K562 (cell line): ENCODE results near the gene MLLT3. TPM values are rescaled to one million over a fixed set of nuclear protein-coding genes. Genes with fewer than 3 reads are reported as not detected.

Source experiments
- ATAC-seq: fragments of 200-7000 bp; cut with Tn5 transposase; 3 replicates; pipeline ENCODE4 v1.9.1; 2020; ENCODE audit warnings: moderate library complexity
- BruUV-seq: library from RNA; stranded (reverse); fragments of 400-500 nt; replicated peaks from 2 replicates; lab custom pipeline; 2021; lab: Mats Ljungman, UMichigan
- CTCF ChIA-PET: fragments of 300-600 bp; formaldehyde crosslinking; extraction: SDS; loops from one replicate; lab custom pipeline; 2021; ENCODE audit warnings: low intra/inter-chr PET ratio; lab: Yijun Ruan, JAX
- POLR2A ChIA-PET: fragments of 300-600, 350-650 bp; sonication (Branson Sonifier 250); formaldehyde crosslinking; extraction: SDS; loops from one replicate; lab custom pipeline; 2021; ENCODE audit warnings: antibody characterized with exemption, inconsistent platforms; lab: Yijun Ruan, JAX
- DNase-seq, 4 experiments: peaks; one replicate each; pipeline versions ENCODE4 v3.0.0 to v3.0.0-alpha.2; 2011 to 2018; ENCODE audit warnings: low spot score in 3 of 4, mixed read lengths in 3 of 4; ENCODE audit errors: extremely low read depth in 1 of 4
- FAIRE-seq: peaks from 2 replicates; lab custom pipeline; 2011; peaks lifted over from hg19 to GRCh38; lab: Jason Lieb, UNC
- H2AFZ ChIP-seq: 2 replicates; pipeline ENCODE4 v1.6.0; 2011; ENCODE audit warnings: low read depth, low read length, control low read depth, inconsistent platforms
- H3K27ac ChIP-seq: fragments of 200-600 bp; 3 replicates; pipeline ENCODE4 v1.8.0; 2011; ENCODE audit warnings: low read depth, mild to moderate bottlenecking, control low read depth, inconsistent platforms, low read length, moderate library complexity, mixed read lengths; ENCODE audit errors: extremely low read depth
- H3K27me3 ChIP-seq, 2 experiments: fragments of 300-600 bp in 1 of 2; 2 replicates in 1 of 2; 3 replicates in 1 of 2; pipeline versions ENCODE4 v1.6.0 to v1.8.0; 2011; ENCODE audit warnings: inconsistent platforms in 2 of 2, low read length in 2 of 2, mild to moderate bottlenecking in 1 of 2, mixed read lengths in 1 of 2, moderate library complexity in 1 of 2; ENCODE audit not compliant: control insufficient read depth in 2 of 2, insufficient read depth in 2 of 2
- H3K36me3 ChIP-seq: fragments of 300-600 bp; 3 replicates; pipeline ENCODE4 v1.8.0; 2011; ENCODE audit warnings: mild to moderate bottlenecking, low read length, inconsistent platforms; ENCODE audit not compliant: control insufficient read depth, insufficient read depth
- H3K4me1 ChIP-seq, 2 experiments: fragments of 200-600 bp in 1 of 2; replicated peaks in 1 of 2; 2 replicates in 1 of 2; 3 replicates in 1 of 2; pipeline versions ENCODE4 v1.5.1 to v1.8.0; 2011; ENCODE audit warnings: inconsistent platforms in 2 of 2, low read length in 2 of 2, mild to moderate bottlenecking in 1 of 2, mixed read lengths in 1 of 2, moderate library complexity in 1 of 2; ENCODE audit not compliant: control insufficient read depth in 2 of 2, insufficient read depth in 2 of 2
- H3K4me2 ChIP-seq: 2 replicates; pipeline ENCODE4 v1.6.1; 2011; ENCODE audit warnings: low read length, control low read depth, inconsistent platforms, mixed read lengths; ENCODE audit not compliant: insufficient read depth
- H3K4me3 ChIP-seq: fragments of 200-600 bp; sonication (generic), shearing (Covaris generic); 2 replicates; pipeline ENCODE4 v1.5.1; 2016; ENCODE audit warnings: control low read depth, inconsistent platforms
- H3K79me2 ChIP-seq: fragments of 200-600 bp; 3 replicates; pipeline ENCODE4 v1.8.0; 2011; ENCODE audit warnings: low read length, inconsistent platforms; ENCODE audit not compliant: control insufficient read depth, insufficient read depth
- H3K9ac ChIP-seq, 2 experiments: 2 replicates each; pipeline versions ENCODE4 v1.6.0 to v1.6.1; 2011; ENCODE audit warnings: low read depth in 2 of 2, low read length in 2 of 2, control low read depth in 1 of 2, inconsistent platforms in 1 of 2, mild to moderate bottlenecking in 1 of 2, mixed read lengths in 1 of 2; ENCODE audit not compliant: insufficient read depth in 1 of 2
- H3K9me1 ChIP-seq: one replicate; pipeline ENCODE4 v1.6.0; 2011; ENCODE audit warnings: inconsistent platforms, mild to moderate bottlenecking, low read length, moderate library complexity; ENCODE audit not compliant: control insufficient read depth, insufficient read depth
- H3K9me3 ChIP-seq: replicated peaks from 2 replicates; pipeline ENCODE4 v1.5.1; 2011; ENCODE audit warnings: low read depth, low read length, inconsistent platforms; ENCODE audit not compliant: control insufficient read depth, insufficient read depth
- H4K20me1 ChIP-seq: replicated peaks from 2 replicates; pipeline ENCODE4 v1.6.1; 2011; ENCODE audit warnings: low read length, inconsistent platforms, mixed read lengths; ENCODE audit not compliant: control insufficient read depth, insufficient read depth
- ARHGAP35 ChIP-seq: fragments of 450-650 bp; IDR thresholded peaks from 2 replicates; pipeline ENCODE4 v1.6.1; 2018; ENCODE audit not compliant: partially characterized antibody
- CCNT2 ChIP-seq: IDR thresholded peaks from 2 replicates; pipeline ENCODE4 v1.6.1; 2011; ENCODE audit warnings: borderline replicate concordance, low read depth, mild to moderate bottlenecking, moderate library complexity, mixed read lengths, low read length; ENCODE audit not compliant: insufficient read length; ENCODE audit errors: extremely low read depth
- ETV6 ChIP-seq, 3 experiments: fragments of 150-350 bp in 1 of 3; sonication (generic) in 1 of 3; formaldehyde crosslinking in 1 of 3; IDR thresholded peaks; 2 replicates each; pipeline versions ENCODE4 v1.6.1 to v1.8.0; 2014 to 2022; ENCODE audit warnings: borderline replicate concordance in 2 of 3, low read depth in 2 of 3, antibody characterized with exemption in 1 of 3, low read length in 1 of 3, mild to moderate bottlenecking in 1 of 3, missing genetic modification reagents in 1 of 3
- FOXP1 ChIP-seq: sonication (generic); formaldehyde crosslinking; IDR thresholded peaks from 2 replicates; pipeline ENCODE4 v1.8.0; 2022; ENCODE audit warnings: mild to moderate bottlenecking, missing genetic modification reagents
- HIVEP1 ChIP-seq: fragments of 250-450 bp; sonication (Bioruptor Pico); IDR thresholded peaks from 2 replicates; pipeline ENCODE4 v1.4.0; 2020; ENCODE audit warnings: mild to moderate bottlenecking
- RBBP5 ChIP-seq: fragments of 200-600 bp; sonication (generic); IDR thresholded peaks from 2 replicates; pipeline ENCODE4 v1.6.1; 2012; ENCODE audit warnings: borderline replicate concordance, mild to moderate bottlenecking, low read length, control low read depth, inconsistent platforms; ENCODE audit not compliant: insufficient read depth, poor library complexity, severe bottlenecking
- SAFB ChIP-seq: fragments of 200-400 bp; formaldehyde crosslinking; IDR thresholded peaks from 2 replicates; pipeline ENCODE4 v1.6.1; 2017; ENCODE audit warnings: low read depth, low read length, borderline replicate concordance
- TEAD4 ChIP-seq, 2 experiments: sonication (generic) in 1 of 2; formaldehyde crosslinking in 1 of 2; IDR thresholded peaks; 2 replicates each; pipeline versions ENCODE4 v1.6.1 to v1.8.0; 2012 to 2022; ENCODE audit warnings: borderline replicate concordance in 1 of 2, inconsistent platforms in 1 of 2, low read length in 1 of 2, mild to moderate bottlenecking in 1 of 2, missing genetic modification reagents in 1 of 2
- ZNF347 ChIP-seq: fragments of 450-650 bp; formaldehyde crosslinking; IDR thresholded peaks from 2 replicates; pipeline ENCODE4 v1.4.0; 2020; ENCODE audit warnings: low read depth, mild to moderate bottlenecking, moderate library complexity
- WGBS: fragments of 100-300 bp; shearing (Covaris generic); methylation state at CpG from one replicate; pipeline ENCODE4 v1.1.6; 2016; ENCODE audit warnings: low coverage, mixed read lengths; ENCODE audit not compliant: insufficient coverage; ENCODE audit errors: missing lambda C conversion rate; 5-methylcytosine and 5-hydroxymethylcytosine counted together
- in situ Hi-C: fragments of 300-500 bp; cut with MboI; formaldehyde crosslinking; loops from 4 replicates; pipeline ENCODE4 v1.15.0; 2018; ENCODE audit warnings: inconsistent platforms, mixed read lengths
- intact Hi-C: fragments of 100-400 bp; cut with micrococcal nuclease; formaldehyde crosslinking; loops from 2 replicates; pipeline ENCODE4 v1.14.2; 2022
- polyA plus RNA-seq, 8 experiments: library from polyadenylated mRNA; depleted of rRNA in 4 of 8; stranded (reverse) in 5 of 8; unstranded in 3 of 8; fragments of >200 nt; fragmentation: Nextera tagmentation in 2 of 8; fragmentation: Illumina TruSeq in 1 of 8; extraction: Ambion mirVana in 2 of 8; extraction: Trizol in 1 of 8; gene quantifications; 2 replicates each; pipeline versions ENCODE4 v1.2.1 to v1.2.3, GENCODE V29; 2011 to 2014; ENCODE audit warnings: inconsistent platforms in 1 of 8, missing spikeins in 1 of 8
- total RNA-seq, 7 experiments: library from RNA; depleted of rRNA in 6 of 7; stranded (reverse); fragments of >200 nt in 6 of 7; fragmentation: Illumina TruSeq in 2 of 7; extraction: Trizol in 2 of 7; gene quantifications; 2 replicates each; pipeline versions ENCODE4 v1.2.1 to v1.2.3, GENCODE V29; 2011 to 2021; ENCODE audit warnings: low replicate concordance in 1 of 7
- TF ChIP-seq, protein P1 (sequence below): sonication (generic); formaldehyde crosslinking; IDR thresholded peaks from 2 replicates; pipeline ENCODE4 v1.8.0; 2022; ENCODE audit warnings: mild to moderate bottlenecking, missing genetic modification reagents, borderline replicate concordance
- TF ChIP-seq, protein P2 (sequence below): sonication (generic); formaldehyde crosslinking; IDR thresholded peaks from 2 replicates; pipeline ENCODE4 v1.8.0; 2022; ENCODE audit warnings: missing genetic modification reagents, mild to moderate bottlenecking, borderline replicate concordance
- TF ChIP-seq, protein P3 (sequence below): fragments of 450-650 bp; conservative IDR thresholded peaks from 2 replicates; pipeline ENCODE4 v1.6.1; 2016; ENCODE audit warnings: missing genetic modification characterization, low read depth, mild to moderate bottlenecking, missing compliant biosample characterization, moderate library complexity

Gene MLLT3
- total and polyA plus RNA-seq, 9 of the 15 experiments (the other 6 are each of a cell fraction or from before 2014, with no cell fraction given), result 0.07 to 0.42 (median 0.22) TPM; not detected in 4

DNA sequence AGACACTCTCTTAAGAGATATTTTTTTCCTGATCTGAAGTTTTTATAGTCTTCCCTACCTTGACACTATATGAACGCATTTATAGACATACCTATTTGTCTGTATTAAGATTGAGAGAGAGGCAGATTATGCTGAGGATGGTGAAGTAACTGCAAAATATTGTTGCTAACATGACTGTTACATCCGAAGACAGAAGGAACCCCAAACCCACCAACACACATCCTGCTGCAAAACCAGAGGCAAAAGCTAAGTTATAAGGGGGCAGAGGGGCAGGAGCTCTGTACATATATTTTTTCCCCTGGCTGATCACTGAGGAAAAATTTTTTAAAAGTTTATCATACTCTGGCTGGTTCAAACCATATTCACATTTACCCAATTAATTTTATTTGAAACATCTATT lies 279.0 kb downstream of the MLLT3 start (continued):
- no peak for TF ChIP-seq RBBP5
- no peak for TF ChIP-seq TEAD4 (IDR thresholded peaks at IDR 0.05; ENCODE audit: low read length)
- no peak for TF ChIP-seq TEAD4 (CRISPR knock-in tag; IDR thresholded peaks at IDR 0.05; ENCODE audit: borderline replicate concordance)
- TF ChIP-seq, protein P1, sequence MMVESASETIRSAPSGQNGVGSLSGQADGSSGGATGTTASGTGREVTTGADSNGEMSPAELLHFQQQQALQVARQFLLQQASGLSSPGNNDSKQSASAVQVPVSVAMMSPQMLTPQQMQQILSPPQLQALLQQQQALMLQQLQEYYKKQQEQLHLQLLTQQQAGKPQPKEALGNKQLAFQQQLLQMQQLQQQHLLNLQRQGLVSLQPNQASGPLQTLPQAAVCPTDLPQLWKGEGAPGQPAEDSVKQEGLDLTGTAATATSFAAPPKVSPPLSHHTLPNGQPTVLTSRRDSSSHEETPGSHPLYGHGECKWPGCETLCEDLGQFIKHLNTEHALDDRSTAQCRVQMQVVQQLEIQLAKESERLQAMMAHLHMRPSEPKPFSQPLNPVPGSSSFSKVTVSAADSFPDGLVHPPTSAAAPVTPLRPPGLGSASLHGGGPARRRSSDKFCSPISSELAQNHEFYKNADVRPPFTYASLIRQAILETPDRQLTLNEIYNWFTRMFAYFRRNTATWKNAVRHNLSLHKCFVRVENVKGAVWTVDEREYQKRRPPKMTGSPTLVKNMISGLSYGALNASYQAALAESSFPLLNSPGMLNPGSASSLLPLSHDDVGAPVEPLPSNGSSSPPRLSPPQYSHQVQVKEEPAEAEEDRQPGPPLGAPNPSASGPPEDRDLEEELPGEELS (CRISPR knock-in tag), result no peak

DNA sequence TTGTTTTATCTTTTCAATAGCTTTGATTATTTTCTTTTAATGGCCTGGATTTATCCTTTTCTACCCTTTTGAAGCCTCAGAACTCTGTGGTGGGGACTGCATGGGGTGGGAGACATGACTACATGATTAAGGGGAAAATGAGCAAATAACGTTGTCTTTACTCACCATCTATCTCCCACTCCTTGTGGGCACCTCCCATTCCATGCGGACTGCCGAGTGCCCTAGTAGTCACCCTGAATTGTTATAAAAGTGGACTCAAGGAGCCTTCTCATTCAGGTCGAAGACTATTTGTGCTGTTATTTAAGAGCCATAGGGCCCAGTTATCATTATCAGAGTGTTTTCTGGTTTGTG lies 281.8 kb downstream of the MLLT3 start:
- no peak overlapping the region for H3K4me3 ChIP-seq
- intact Hi-C loops, result no loop called here
- no peaks in the 10 kb centered on the region for H3K27me3 ChIP-seq
- no peaks in the 10 kb centered on the region for H4K20me1 ChIP-seq
- no peaks in the 10 kb centered on the region for H3K36me3 ChIP-seq
- WGBS, result 7% methylated on average over 4 of the region's 4 CpGs
- H3K9me3 ChIP-seq, result no peaks in the 10 kb centered on the region
- in situ Hi-C loops, result no loop called here
- no peak overlapping the region for H3K9ac ChIP-seq
- H3K27ac ChIP-seq, result no peak overlapping the region
- no TSS peak for BruUV-seq
- ATAC-seq (no peak), DNase-seq (no peak), FAIRE-seq (no peak)
- H3K79me2 ChIP-seq, result no peaks in the 10 kb centered on the region
- H3K4me2 ChIP-seq, result no peak overlapping the region
- POLR2A ChIA-PET, result no interaction called here
- no peaks in the 10 kb centered on the region for H3K9me1 ChIP-seq
- CTCF ChIA-PET, result no interaction called here
- no peaks in the 10 kb centered on the region for H3K4me1 ChIP-seq
- H2AFZ ChIP-seq, result no peak overlapping the region
- TF ChIP-seq ZNF347 (CRISPR knock-in tag) (no peak), SAFB (no peak), HIVEP1 (no peak), FOXP1 (CRISPR knock-in tag) (no peak), ARHGAP35 (no peak), ETV6 (IDR thresholded peaks at IDR 0.05; ENCODE audit: borderline replicate concordance in 1 of 2, low read depth in 2 of 2, low read length in 1 of 2) (no peak), ETV6 (CRISPR knock-in tag; IDR thresholded peaks at IDR 0.05; ENCODE audit: borderline replicate concordance) (no peak), CCNT2 (no peak)
- TF ChIP-seq, protein P2, sequence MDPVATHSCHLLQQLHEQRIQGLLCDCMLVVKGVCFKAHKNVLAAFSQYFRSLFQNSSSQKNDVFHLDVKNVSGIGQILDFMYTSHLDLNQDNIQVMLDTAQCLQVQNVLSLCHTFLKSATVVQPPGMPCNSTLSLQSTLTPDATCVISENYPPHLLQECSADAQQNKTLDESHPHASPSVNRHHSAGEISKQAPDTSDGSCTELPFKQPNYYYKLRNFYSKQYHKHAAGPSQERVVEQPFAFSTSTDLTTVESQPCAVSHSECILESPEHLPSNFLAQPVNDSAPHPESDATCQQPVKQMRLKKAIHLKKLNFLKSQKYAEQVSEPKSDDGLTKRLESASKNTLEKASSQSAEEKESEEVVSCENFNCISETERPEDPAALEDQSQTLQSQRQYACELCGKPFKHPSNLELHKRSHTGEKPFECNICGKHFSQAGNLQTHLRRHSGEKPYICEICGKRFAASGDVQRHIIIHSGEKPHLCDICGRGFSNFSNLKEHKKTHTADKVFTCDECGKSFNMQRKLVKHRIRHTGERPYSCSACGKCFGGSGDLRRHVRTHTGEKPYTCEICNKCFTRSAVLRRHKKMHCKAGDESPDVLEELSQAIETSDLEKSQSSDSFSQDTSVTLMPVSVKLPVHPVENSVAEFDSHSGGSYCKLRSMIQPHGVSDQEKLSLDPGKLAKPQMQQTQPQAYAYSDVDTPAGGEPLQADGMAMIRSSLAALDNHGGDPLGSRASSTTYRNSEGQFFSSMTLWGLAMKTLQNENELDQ (CRISPR knock-in tag), result no peak
- TF ChIP-seq, protein P3, sequence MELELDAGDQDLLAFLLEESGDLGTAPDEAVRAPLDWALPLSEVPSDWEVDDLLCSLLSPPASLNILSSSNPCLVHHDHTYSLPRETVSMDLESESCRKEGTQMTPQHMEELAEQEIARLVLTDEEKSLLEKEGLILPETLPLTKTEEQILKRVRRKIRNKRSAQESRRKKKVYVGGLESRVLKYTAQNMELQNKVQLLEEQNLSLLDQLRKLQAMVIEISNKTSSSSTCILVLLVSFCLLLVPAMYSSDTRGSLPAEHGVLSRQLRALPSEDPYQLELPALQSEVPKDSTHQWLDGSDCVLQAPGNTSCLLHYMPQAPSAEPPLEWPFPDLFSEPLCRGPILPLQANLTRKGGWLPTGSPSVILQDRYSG (tag), result no peak
